Measurements from ENCODE around the gene KLK3.
"Not testable (repeated sequence)": the region's sequence is repeated elsewhere in the genome, so short reads cannot be mapped to it uniquely, and the experiment has no call there.

KLK3 gene

DNA sequence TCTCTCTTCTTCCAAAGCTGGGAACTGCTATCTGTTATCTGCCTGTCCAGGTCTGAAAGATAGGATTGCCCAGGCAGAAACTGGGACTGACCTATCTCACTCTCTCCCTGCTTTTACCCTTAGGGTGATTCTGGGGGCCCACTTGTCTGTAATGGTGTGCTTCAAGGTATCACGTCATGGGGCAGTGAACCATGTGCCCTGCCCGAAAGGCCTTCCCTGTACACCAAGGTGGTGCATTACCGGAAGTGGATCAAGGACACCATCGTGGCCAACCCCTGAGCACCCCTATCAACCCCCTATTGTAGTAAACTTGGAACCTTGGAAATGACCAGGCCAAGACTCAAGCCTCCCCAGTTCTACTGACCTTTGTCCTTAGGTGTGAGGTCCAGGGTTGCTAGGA is 5.1 kb downstream of the KLK3 start:
- in situ Hi-C loops (cut with MboI; ENCODE audit: low sequenced_read_pairs): no loop called here

GRCh38 chr19:50861010-50861409 is 6.3 kb downstream of the KLK3 start:
- in situ Hi-C loops (cut with MboI; ENCODE audit: low sequenced_read_pairs): no loop called here

DNA sequence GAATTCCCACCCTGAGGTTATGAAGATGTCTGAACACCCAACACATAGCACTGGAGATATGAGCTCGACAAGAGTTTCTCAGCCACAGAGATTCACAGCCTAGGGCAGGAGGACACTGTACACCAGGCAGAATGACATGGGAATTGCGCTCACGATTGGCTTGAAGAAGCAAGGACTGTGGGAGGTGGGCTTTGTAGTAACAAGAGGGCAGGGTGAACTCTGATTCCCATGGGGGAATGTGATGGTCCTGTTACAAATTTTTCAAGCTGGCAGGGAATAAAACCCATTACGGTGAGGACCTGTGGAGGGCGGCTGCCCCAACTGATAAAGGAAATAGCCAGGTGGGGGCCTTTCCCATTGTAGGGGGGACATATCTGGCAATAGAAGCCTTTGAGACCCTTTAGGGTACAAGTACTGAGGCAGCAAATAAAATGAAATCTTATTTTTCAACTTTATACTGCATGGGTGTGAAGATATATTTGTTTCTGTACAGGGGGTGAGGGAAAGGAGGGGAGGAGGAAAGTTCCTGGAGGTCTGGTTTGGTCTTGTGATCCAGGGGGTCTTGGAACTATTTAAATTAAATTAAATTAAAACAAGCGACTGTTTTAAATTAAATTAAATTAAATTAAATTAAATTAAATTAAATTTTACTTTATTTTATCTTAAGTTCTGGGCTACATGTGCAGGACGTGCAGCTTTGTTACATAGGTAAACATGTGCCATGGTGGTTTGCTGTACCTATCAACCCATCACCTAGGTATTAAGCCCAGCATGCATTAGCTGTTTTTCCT is 7.0 kb downstream of the KLK3 start:
- in situ Hi-C loops (cut with MboI; ENCODE audit: low sequenced_read_pairs): no loop called here

DNA sequence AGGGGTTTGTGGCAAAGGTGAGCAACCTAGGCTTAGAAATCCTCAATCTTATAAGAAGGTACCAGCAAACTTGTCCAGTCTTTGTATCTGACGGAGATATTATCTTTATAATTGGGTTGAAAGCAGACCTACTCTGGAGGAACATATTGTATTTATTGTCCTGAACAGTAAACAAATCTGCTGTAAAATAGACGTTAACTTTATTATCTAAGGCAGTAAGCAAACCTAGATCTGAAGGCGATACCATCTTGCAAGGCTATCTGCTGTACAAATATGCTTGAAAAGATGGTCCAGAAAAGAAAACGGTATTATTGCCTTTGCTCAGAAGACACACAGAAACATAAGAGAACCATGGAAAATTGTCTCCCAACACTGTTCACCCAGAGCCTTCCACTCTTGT is 14.8 kb downstream of the KLK3 start:
- in situ Hi-C loops (cut with MboI; ENCODE audit: low sequenced_read_pairs): no loop called here

- in situ Hi-C loops (cut with MboI; ENCODE audit: low sequenced_read_pairs): no loop called here
Measured at GRCh38 chr19:50870417-50871089, 15.8 kb downstream of the KLK3 start.

- in situ Hi-C loops (cut with MboI; ENCODE audit: low sequenced_read_pairs): no loop called here
Measured at GRCh38 chr19:50873056-50873455, 18.3 kb downstream of the KLK3 start, which contains the start of gene KLK2. Gene KLK2, plus strand, starts transcription at chr19:50873439. Its CDS starts 35 bp downstream, at chr19:50873474.

GRCh38 chr19:50874211-50874610 is 19.5 kb downstream of the KLK3 start:
- in situ Hi-C loops (cut with MboI; ENCODE audit: low sequenced_read_pairs): no loop called here

GRCh38 chr19:50875795-50876422 is 21.2 kb downstream of the KLK3 start:
- in situ Hi-C loops (cut with MboI; ENCODE audit: low sequenced_read_pairs): no loop called here

GRCh38 chr19:50876456-50876855 is 21.7 kb downstream of the KLK3 start:
- in situ Hi-C loops (cut with MboI; ENCODE audit: low sequenced_read_pairs): no loop called here

GRCh38 chr19:50877338-50877737 is 22.6 kb downstream of the KLK3 start:
- in situ Hi-C loops (cut with MboI; ENCODE audit: low sequenced_read_pairs): no loop called here

GRCh38 chr19:50878851-50879250 is 24.1 kb downstream of the KLK3 start:
- in situ Hi-C loops (cut with MboI; ENCODE audit: low sequenced_read_pairs): no loop called here

GRCh38 chr19:50880241-50880640 is 25.5 kb downstream of the KLK3 start:
- in situ Hi-C loops (cut with MboI; ENCODE audit: low sequenced_read_pairs): no loop called here

DNA sequence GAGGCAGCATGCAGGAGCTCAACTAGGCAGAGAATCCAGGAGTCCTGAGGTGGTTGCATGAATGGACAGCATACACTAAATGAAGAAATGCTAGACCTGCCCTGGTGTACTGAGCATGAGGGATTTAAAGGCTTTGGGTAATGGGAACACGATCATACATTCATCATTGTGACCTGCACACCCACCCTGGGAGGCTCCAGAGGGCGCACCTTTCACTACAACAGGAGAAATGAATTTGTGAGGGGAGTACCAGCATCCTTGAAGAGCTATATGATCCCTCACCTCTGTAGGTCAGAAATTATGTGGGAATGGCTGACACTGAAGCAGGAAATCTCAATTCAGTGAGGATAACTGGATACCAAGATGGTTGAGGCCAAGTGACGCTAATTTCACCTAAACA is 27.5 kb downstream of the KLK3 start:
- in situ Hi-C loops (cut with MboI; ENCODE audit: low sequenced_read_pairs): no loop called here

- in situ Hi-C loops (cut with MboI; ENCODE audit: low sequenced_read_pairs): no loop called here
Measured at GRCh38 chr19:50889638-50890037, 34.9 kb downstream of the KLK3 start.

DNA sequence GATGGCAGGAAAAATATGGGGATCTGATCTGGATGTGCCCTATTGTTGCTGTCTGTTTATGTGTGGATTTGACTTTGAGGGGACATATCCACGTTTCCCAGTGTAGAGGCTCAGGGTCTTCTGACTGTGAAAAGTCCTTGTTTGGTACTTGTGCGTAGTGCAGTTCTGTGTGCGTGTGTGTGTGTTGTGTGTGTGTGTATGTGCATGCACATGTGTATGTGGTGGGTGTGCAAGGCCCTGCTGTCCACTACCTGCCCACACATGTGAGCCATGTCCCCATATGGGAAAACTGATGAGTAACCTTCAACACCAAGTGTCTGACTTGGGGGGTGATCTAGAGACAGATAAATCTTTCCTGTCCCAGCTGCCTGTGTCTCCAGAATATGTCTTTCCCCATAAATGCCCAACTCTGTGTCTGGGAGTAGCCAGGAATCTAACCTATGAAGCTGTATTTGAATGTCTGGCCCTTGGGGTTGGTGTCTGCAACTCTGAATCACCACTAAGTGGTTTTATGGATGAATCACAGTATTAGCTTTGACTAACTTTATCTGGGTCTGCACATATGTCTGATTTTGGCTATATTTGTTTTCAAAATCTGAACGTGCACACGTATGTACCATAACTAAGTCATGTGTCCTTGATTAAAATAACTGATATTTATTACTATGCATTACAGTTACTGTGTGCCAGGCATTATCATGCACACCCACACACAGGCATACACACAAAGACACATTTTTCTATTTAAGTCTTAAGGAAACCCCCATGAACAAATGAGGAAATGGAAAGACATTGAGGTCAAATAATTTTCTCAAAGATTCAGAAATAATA is 35.9 kb downstream of the KLK3 start:
- in situ Hi-C loops (cut with MboI; ENCODE audit: low sequenced_read_pairs): no loop called here

GRCh38 chr19:50891253-50891625 is 36.5 kb downstream of the KLK3 start:
- in situ Hi-C loops (cut with MboI; ENCODE audit: low sequenced_read_pairs): no loop called here

GRCh38 chr19:50893047-50893736 is 38.5 kb downstream of the KLK3 start:
- in situ Hi-C loops (cut with MboI; ENCODE audit: low sequenced_read_pairs): no loop called here

GRCh38 chr19:50894478-50895356 is 40.0 kb downstream of the KLK3 start:
- in situ Hi-C loops (cut with MboI; ENCODE audit: low sequenced_read_pairs): no loop called here

DNA sequence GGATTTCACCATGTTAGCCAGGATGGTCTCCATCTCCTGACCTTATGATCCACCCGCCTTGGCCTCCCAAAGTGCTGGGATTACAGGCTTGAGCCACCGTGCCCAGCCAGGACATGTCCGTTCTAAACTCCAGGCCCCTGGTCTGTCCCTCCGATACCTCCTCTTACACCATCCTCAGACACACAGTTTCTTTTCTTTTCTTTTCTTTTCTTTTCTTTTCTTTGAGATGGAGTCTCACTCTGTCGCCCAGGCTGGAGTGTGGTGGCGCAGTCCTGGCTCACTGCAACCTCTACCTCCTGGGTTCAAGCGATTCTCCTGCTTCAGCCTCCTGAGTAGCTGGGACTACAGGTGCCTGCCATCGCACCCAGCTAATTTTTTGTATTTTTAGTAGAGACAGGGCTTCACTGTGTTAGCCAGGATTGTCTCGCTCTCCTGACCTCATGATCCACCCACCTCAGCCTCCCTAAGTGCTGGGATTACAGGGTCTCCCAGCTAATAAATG is 41.4 kb downstream of the KLK3 start:
- in situ Hi-C loops (cut with MboI; ENCODE audit: low sequenced_read_pairs): not testable (repeated sequence)
